ENCODE measurements around the gene ADCY3. TPM values are rescaled to one million over a fixed set of nuclear protein-coding genes. Genes with fewer than 3 reads are reported as not detected.

The ADCY3 gene
- total RNA-seq, 1 donor from 2014 or later = 19.8 TPM

Other genes with a start within 250 kb of the ADCY3 start
- 31.4 TPM for gene PTRHD1, start 126.8 kb downstream of the ADCY3 start, total RNA-seq
- 2.2 TPM for gene CENPO, start 126.8 kb downstream of the ADCY3 start, total RNA-seq
- 8.5 TPM for gene DNAJC27, start 51.7 kb upstream of the ADCY3 start, total RNA-seq
- gene EFR3B, start 121.8 kb upstream of the ADCY3 start, total RNA-seq = 3.8 TPM
- 9.2 TPM for gene POMC, start 248.3 kb upstream of the ADCY3 start, total RNA-seq

All from Right ventricle myocardium superior (tissue), 1 donor.